ENCODE data around the gene PRELID2.
"Not testable (repeated sequence)": the region's sequence is repeated elsewhere in the genome, so short reads cannot be mapped to it uniquely, and the experiment has no call there.

Gene PRELID2

DNA sequence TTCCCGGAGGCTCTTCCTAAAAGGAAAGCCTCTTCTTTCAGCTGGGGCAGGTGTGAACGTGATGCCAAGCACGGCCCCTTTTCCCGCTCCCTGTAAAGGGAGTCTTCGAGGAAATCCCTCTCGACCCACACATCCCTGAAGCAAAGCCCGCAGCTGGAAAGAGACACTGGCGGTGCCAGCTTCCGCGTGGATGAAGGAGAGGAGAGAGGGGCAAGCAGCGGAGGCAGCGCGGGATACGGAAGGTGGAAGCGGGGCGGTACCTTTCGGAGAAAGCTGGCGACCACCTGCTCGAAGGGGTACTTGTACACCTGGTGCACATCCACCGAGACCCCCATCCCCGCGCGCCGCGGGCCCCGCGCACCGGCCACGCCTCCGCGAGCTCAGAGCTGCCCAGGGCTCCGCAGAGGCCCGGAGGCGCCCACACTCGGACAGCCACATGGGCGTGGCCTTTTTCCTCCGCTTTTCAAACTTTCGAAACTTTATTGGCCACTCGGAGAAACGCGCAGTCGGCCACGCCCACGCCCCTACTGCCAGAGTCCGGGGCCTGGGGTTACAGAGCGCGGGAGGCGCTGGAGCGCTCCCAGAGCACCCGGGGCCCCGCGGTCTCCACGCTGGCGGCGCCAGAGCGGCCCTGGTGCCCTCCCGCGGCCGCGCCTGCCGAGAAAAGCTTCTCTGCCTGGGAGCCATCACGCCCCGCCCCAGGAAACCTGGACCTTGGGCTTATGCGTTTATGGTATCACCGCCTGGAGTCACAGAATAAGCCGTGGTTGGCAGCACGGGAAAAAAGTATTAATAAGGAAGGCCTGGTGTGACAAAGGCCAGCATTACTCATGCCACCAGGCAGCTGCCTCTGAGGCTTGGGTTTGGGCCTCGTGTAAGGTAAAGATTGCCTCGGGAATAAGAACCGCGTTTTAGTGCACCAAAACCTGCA lies at the start of gene PRELID2:
TSS of gene PRELID2 (minus strand) at position 426 of the 931 bp plus-strand sequence. CDS start at position 335, 91 bp downstream.
- DNase-seq, result peak; percentile 94

DNA sequence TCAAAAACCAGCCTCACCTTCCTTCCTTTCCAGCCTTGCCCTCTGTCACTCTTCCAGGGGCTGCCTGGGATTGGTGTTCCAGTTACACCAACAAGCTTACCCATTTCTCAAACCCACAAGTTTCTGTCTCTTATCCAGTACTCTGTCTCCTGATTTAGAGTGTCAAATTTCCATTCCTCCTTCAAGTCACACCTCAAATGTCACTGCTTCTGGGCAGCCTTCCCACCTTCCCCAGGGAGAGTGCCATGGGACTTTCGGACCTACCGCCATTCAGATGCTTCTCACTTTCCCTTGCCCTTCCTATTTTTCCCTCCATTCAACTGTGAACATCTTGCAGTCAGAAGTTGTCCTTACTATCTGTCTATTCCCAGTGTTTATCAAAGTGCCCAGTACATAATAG lies 39.6 kb upstream of the PRELID2 start:
- no peak for DNase-seq

DNA sequence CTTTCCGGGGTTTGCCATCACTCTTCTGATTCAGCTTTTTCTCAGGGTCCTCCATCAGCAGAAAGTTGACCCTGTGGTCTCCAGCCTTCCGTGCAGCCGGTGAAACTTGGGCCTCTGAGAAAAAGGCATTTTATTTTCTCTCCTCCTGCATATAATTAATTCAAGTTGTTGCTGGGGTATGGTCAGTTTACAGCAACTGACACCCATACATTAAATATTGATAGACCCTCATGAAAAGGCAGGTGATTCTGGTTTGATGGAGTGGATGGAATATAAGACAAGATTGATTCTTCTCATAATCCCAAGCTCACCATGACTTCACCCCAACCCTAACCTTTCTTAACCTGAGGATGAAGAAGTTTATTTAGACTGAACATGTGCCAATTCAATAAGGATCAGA lies 37.8 kb upstream of the PRELID2 start, which contains the start of gene GRXCR2:
TSS of gene GRXCR2 (minus strand) at position 101 of the 400 bp plus-strand sequence. CDS start at position 55, 46 bp downstream.
- no peak for DNase-seq

DNA sequence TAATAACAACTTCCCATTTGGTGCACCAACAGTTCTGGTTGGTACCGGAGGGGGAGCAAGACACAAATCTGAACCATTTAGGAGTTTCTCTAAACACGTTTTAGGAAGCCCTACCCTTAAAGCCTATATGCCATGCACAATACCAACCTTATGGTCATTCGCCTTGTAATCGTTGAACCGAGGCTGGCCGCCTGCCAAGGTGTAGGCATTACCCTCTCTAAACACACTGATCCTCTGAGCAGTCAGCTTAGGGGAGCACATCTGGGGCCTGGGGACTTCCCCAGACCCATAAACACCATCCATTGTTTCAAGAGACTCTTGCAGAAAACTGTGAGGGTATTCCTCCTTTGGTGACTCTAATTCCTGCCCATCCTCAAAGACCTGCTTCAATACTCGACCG lies 37.3 kb upstream of the PRELID2 start:
- DNase-seq, result no peak

DNA sequence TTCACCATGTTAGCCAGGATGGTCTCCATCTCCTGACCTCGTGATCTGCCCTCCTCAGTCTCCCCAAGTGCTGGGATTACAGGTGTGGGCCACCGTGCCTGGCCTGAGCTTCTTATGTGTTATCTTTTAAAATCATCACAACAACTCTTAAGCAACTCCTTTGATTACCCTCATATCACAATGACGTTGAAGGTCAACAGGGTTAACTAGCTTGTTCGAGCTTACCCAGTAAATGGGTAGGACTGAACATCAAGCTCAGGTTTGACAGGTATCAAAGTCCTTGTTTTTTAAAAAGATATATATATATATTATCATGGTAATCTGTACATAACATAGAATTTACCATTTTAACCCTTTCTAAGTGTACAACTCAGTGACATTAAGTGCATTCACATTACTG lies 34.6 kb upstream of the PRELID2 start:
- DNase-seq, result no peak

DNA sequence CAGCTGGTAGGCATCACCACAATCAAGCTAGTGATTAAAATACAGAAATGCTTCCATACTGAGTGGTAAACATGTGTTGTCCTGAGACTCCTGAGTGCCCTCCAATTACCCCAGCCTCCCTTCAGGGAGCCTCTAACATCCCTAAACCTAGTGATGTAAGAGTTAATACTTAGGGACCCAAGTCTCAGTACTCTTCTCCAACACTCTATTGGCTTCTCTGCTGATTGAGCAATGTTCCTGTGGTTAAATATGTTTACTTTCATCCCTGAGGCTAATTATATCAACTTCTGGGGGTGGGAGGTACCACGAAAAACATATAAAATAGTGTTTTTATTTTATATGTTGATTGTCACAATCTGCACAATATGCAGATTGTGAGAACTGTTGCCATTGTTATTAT lies 32.7 kb upstream of the PRELID2 start:
- DNase-seq, result no peak

DNA sequence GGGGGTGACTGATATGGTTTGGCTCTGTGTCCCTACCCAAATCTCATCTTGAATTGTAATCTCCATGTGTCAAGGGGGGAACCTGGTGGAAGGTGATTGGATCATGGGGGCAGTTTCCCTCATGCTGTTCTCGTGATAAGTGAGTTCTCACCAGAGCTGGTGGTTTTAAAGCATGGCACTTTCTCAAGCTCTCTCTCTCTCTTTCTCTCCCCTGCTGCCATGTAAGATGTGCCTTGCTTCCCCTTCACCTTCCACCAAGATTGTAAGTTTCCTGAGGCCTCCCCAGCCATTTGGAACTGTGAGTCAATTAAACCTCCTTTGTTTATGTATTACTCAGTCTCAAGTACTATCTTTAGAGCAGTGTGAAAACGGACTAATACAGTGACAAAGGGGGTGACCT lies 29.3 kb upstream of the PRELID2 start:
- not testable (repeated sequence) for DNase-seq

DNA sequence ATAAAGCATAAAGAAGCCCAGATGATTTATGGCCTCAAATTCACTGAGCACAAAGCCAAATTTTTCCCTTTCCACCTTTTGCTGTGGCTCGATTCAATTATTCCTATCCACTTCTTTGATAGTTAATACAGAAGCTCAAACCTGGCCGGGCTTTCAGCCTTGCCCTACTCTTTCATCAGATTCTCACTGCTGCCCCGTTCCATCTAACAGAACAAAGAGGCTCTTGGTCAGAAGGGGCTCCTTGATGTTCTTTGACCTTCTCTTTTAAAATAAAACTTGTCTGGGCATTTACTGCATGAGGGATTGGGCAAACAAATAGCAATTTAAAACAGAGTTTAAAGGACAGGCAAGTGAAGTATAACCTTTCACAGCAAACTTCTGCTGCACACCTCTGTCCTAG lies 27.9 kb upstream of the PRELID2 start:
- DNase-seq, result no peak

DNA sequence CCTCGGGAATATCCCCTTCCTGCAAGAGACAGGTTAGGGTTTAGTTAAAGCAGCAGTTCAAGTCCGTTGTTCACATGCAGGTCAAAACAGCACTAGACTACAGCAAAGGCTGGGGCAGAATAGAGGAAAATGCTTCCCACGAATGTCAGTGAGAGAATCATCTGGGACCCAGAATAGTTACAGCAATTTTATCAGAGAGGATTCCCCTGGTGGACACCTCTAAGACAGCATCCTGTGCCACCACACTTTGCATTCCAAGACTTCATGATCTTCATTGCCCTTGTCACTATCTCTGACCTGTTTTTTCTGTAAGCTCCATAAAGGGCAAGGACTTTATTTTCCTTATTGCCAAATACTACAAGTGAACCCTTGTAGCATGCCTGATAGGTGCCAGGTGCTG lies 24.8 kb upstream of the PRELID2 start:
- peak; percentile 11 to 22 for DNase-seq

DNA sequence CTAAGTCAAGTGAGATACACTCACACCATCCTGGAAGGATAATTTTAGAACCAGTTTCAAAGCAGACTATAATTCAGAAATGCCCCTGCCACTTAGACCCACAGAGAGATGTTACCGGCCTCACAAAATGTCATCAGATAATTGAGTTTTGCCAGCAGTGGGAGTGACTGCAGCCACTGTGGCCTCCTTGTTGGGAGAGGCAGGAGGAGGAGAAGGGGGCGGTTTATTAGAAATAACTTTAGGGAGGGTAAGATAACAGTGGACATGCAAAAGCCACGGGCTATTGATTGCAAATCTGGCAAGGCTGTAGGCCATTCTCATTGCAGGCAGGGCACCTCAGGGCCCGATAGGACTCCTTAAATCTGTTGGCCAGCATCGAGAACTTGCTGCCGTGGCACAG lies 24.3 kb upstream of the PRELID2 start:
- DNase-seq, result no peak

DNA sequence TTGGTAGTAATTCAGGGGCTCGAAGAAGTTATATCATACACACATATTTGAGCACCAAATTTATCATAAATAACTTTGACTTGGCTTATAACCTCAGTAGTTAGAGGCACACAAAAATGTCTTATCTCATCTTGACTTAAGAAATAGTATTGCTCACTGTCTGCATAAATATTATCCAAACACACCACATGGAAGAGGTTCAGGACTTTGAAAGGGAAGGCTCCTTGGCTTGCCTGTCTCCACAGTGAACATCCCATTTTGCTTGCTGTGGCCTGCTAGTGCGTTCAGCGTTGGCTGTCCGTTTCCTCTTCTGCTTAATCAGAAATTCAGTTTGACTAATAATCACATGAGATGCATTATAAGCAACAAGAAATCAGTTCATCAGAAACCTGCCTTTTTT lies 23.8 kb upstream of the PRELID2 start:
- DNase-seq, result no peak

DNA sequence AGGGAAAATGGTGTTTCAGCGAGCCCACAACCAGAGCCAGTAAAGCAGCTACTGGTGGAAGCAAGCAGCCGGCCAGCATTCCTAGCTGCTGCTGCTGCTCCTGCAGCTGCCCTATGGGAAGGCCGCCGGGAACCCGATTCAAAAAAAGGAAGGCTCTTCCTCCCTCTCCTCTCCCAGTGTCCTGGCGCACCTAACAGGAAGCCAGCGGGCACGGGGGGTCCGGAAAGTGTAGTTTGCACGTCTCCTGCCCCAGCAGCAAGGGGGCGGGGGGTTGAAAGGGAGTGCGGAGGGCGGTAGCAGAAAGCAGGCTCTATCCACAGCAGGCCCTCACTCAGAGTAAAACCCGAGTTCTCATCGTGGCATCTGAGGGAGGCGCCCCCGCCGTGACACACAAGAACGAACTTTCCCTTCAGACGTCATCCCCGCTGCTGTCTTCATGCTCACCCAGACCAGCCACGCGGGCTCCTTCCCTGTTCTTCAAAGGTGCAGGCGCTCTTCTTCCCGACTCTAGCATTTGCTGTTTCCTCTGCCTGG lies 21.2 kb upstream of the PRELID2 start:
- peak; percentile 32 to 48 for DNase-seq

DNA sequence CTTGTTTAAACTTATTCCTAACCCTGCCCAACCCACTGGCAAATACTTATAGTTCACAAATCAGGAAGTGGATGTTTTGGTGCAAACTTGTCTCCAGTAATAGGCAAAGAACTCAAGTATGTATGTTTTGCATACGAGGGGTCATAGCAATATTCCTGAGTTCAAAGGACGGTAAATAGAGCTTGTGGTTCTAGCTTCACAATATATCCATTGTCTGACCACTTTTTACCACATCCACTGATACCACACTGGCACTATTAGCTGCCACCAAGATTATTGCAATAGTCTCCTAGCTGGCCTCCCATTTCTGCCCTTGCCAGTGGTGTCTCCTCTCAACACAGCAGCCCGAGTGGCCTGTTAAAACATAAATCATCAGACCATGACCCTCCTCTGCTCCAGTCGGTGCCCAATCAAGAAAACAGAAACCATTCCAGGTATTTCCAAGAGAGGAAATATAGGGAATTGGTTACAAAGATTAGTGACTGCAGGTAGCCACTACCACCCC lies 20.7 kb upstream of the PRELID2 start:
- DNase-seq, result peak in 1 of 2 experiments; percentile 5

DNA sequence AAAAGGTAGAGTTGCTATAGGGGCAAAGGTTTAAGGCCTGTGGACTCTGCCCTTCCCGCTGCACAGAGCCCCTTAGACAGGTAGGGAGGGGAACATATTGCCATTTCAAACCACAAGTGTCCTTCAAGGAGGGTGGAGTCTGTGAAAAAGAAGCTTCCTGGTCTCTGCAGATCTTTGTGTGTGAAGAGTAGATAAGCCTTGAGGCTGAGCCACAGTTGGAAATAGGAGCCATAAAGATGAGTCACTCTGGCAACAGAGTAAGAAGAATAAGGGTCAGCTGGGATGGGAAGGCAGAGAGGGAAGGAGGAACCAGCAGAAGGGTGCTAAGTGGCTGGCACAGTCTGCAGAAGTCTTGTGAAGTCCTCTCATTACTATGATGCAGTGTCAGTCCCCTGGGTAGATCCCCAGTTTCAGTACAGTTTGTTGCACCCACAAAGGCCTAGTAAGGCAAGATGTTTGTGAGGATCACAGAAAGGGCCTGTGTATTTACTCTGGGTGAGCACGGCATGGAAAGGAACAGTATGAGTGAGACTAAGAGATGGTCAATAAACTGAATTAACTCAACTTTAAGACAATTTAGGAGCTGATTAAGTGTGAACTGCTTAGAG lies 19.6 kb upstream of the PRELID2 start:
- peak; percentile 93 to 96 for DNase-seq

DNA sequence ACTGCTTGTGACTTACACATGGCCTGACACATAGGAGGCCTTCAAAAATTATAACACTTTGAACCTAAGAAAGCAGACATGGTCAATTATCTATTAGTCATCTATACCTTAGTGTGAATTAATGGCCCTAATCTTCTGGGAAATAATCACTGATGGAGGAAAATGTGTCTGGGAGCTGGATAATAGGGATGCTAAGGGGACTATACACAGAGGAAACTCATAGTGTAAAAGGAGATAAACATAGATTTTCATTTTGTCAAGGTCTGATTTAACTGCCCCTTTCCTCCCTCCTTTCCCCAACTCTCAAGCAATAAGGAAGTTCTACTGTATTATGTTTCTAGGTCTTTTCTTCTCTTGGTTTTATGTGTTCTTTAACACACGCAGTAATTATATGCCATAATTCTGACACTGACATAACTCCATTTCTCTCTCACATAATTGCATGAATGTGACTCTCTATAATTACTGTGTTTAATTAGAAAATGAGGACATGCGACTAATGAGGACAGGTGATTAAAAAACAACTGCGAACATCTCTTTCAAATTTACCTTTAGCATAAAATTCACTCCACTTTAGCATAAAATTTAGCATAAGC lies 18.7 kb upstream of the PRELID2 start:
- no peak for DNase-seq

DNA sequence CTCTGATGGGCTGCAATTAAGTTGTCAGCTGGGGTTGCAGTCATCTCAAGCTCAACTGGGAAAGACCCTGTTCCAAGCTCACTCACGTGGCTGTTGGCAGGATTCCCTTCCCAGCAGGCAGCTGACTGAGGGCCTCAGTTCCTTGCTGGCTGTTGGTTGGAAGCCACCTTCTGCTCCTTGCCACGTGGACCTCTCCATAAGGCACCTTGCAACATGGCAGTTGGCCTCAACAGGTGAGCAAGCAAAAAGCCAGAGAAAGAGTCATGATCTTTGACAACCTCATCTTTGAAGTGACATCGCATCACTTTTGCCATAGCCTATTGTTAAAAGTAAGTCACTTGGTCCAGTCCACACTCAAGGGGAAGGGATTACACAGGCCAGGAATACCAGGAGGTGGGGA lies 17.8 kb upstream of the PRELID2 start:
- no peak for DNase-seq

DNA sequence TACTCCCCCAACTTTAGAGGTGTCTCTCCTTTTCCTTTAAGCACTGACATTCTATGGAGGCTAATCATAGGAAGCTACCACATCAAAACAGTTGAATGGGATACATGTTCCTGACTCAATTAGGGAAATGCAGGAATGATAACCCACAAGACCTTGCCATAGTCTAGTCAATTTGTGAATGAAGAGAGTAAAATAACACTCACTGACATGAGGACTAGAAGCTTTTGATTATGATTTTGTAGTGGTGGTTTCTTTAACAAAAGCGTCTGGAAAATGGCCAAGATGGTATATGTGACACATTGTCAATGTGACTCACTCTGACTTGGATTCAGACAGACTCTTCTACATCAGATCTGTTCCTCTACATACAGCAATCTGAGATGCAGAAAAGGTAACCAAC lies 13.7 kb upstream of the PRELID2 start:
- DNase-seq, result no peak

DNA sequence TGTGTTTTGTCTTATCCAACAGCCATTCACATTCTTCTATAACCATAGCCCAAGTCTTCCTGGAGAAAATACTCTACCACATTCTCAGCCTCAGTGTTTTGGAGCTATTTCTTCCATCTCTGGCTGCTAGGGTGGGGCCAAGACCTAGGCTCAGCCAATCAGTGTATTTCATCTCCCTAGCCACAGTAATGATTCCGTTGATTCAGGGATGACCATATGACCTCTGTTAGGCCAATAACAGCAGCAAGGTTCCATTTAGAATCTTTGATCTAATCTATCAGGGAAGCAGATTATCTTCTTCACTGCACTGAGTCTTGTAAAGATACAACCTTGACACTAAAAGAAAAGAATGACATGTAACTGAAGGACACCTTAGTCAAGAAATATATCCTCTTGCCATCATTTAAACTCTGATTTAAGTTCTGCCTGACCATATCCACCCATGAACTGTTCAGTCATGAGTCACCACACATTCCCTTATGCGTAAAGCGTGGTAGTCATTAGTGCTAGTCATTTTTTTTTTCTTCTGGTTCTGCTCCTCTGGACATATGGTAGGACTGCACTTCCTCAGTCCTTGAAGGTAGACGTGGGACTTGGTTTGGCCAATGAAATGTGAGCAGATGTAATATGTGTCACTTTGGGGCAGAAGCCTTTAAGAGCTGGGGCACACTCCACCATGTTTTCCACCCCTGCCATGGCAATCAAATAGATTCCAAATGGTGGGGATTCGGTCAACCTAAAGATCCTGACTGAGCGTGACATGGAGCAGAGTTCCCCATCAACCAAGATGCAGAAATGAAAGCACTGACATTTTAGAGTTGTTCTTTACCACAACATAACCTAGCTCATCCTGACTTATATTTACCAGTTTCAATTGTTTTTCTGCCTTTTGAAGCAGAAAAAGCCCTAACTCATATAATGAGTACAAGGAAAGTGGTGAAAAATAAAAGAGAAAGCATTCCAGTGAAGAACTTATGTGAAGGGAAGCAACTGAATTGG lies 12.7 kb upstream of the PRELID2 start:
- no peak for DNase-seq

DNA sequence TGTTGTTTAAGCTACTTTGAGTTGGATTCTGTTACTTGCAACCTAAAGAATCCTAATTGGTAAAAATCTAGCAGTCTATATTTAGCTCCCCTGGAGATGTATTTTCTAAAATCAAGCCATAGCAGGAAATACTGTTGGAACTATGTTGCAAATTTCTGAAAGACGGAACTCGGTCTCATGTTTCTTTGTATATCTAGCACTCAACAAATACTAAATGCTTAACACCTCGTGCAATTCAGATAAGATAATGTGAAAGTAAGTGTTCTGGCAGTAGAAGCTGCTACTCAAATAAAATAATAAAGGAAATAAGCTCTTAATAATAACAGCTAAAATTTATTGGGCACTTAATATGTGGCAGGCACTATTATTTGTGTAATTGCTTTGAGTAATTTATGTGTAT lies 10.9 kb upstream of the PRELID2 start:
- DNase-seq, result no peak

DNA sequence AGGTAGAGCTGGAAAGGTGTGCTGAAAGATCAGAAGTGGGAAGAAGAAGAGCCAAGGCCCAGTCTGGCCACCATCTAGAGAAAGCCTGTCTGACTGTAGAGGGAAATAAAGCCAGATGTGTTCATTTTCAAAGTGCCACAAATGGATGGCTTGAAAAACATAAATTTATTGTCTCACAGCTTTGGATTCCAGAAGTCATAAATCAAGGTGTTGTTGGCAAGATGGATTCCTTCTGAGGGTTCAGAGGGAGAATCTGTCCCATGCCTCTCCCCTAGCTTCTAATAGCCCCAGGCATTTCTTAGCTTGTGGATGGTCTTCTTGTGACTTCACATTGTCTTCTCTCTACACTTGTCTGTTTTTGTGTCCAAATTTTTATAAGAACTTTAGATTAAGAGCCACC lies 6.2 kb upstream of the PRELID2 start:
- no peak for DNase-seq

DNA sequence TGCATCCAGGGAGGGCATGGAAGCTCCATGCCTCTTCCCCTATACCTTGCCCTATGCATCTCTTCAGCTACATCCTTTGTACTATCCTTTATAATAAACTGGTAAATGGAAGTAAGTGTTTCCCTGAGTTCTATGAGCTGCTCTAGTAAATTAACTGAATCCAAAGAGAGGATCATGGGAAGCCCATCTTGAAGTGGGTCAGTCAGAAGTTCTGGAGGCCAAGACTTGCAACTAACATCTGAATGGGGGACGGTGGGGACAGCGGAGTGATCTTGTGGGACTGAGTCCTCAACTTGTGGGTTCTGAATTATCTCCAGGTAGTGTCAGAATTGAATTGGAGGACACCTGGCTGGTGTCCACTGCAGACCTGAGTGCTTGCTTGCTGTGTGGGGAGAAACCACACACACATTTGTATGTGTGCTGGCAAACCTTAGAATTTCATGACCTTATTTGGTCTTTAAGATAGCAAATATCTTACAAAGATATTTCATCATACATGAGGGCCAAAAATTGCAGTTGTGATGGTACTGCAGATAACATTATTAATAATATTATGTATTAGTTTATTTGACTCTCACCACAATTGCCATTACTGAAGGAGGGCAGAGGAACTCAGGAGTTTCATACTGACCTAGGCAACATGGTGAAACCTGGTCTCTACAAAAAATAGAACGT lies 5.5 kb upstream of the PRELID2 start:
- no peak for DNase-seq
